ENCODE data around the gene OSBPL2.

DNA sequence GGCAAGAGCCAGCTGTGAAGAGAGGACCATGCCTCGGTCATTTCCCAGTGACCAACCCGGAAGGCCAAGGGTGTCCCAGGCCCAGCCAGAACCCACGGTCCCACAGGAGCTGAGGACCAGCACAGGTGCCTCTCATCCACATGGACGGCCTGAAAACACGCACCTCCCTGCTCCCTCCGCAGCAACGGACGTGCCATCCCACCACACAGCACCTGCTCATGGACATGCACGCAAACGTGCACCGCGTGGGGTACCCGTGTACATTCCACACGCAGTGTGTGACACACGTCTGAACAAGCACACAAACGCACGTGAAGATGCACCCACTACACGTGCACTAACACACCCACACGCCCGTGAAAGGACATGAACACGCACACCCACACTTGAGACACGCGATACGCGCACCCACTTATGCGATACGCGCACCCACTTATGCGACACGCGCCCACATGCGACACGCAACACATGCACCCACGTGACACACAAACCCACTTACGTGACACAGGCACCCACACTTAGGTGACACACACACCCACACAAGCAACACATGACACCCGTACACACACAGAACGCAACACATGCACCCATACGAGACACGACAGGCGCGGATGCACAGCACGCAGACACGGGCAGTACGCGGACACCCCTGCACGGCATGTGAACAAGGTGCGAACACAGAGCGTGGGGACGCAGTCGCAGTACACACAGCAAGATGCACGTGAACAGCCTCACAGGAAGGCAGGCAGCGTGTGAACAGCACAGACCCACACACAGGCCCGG is 98.6 kb downstream of the OSBPL2 start:
- TF ChIP-seq EZH2 (IDR thresholded peaks at IDR 0.05) (no peak), POLR2AphosphoS5 (IDR thresholded peaks at IDR 0.05; ENCODE audit: borderline replicate concordance, low read depth, low read length) (no peak)
